Adrenal gland (tissue), 12 donors: ENCODE results near the gene RALGDS. TPM values are rescaled to one million over a fixed set of nuclear protein-coding genes. Genes with fewer than 3 reads are reported as not detected.

Source experiments
- DNase-seq, 7 donors: peaks; one replicate each; pipeline ENCODE4 v3.0.0-alpha.2; 2019 to 2020
- H3K27ac ChIP-seq, 5 donors: fragments of 200-600 bp; sonication (generic) in 4 of 5; 1 replicate in 3 of 5; 2 replicates in 2 of 5; pipeline versions ENCODE4 v1.5.1 to v1.8.0; 2016 to 2020; ENCODE audit warnings: mild to moderate bottlenecking in 1 of 5
- H3K27me3 ChIP-seq: fragments of 200-600 bp; 2 replicates; pipeline ENCODE4 v1.8.0; 2021
- H3K36me3 ChIP-seq, 2 donors: fragments of 200-600 bp; replicated peaks in 1 of 2; 1 replicate in 1 of 2; 2 replicates in 1 of 2; pipeline versions ENCODE4 v1.5.1 to v1.8.0; 2018 to 2022
- H3K4me1 ChIP-seq, 2 donors: fragments of 200-600 bp; replicated peaks in 1 of 2; 1 replicate in 1 of 2; 2 replicates in 1 of 2; pipeline versions ENCODE4 v1.5.1 to v1.8.0; 2018 to 2021
- H3K4me3 ChIP-seq, 4 donors: fragments of 200-600 bp; sonication (generic) in 3 of 4; one replicate each; pipeline ENCODE4 v1.5.1; 2016 to 2018
- H3K9me3 ChIP-seq, 3 donors: fragments of 200-600 bp; sonication (generic) in 1 of 3; replicated peaks in 1 of 3; 1 replicate in 2 of 3; 2 replicates in 1 of 3; pipeline versions ENCODE4 v1.5.1 to v1.8.0; 2016 to 2021
- POLR2A ChIP-seq, 2 donors: fragments of 450-650 bp; IDR thresholded peaks; one replicate each; pipeline ENCODE4 v1.6.1; 2017; ENCODE audit warnings: antibody characterized with exemption in 2 of 2, mild to moderate bottlenecking in 2 of 2, moderate library complexity in 1 of 2
- WGBS, 4 donors: extraction: QIAGEN DNeasy Blood & Tissue Kit in 2 of 4; methylation state at CpG; one replicate each; pipeline versions ENCODE4 v1.1.5 to v1.1.7; 2013 to 2017; 5-methylcytosine and 5-hydroxymethylcytosine counted together
- intact Hi-C, 2 donors: fragments of 100-400 bp; cut with DNase I; formaldehyde crosslinking; loops; one replicate each; pipeline versions ENCODE4 v1.14.1 to v1.15.0; 2022 to 2023
- polyA plus RNA-seq, 3 donors: library from polyadenylated mRNA; stranded (reverse); fragments of 200-250 nt in 2 of 3; fragments of 350-450 nt in 1 of 3; fragmentation: Illumina TruSeq in 1 of 3; extraction: RNeasy Lipid Tissue Mini Kit (QIAGEN cat#74804) in 1 of 3; gene quantifications; one replicate each; pipeline ENCODE4 v1.2.3, GENCODE V29; 2013 to 2014
- total RNA-seq, 9 donors: library from RNA; depleted of rRNA in 4 of 9; stranded (reverse); fragments of >200 nt in 4 of 9; fragments of 120-200 nt in 1 of 9; fragmentation: NEBNext Ultra II Directional in 1 of 9; extraction: Animal tissue kit (Norgen Biotek cat#: 25700) in 1 of 9; gene quantifications; one replicate each; pipeline versions ENCODE4 v1.1.0 to v1.2.4, GENCODE V29; 2013 to 2023
- TF ChIP-seq, protein P1 (sequence below), 6 experiments: fragments of 450-650 bp in 4 of 6; fragments of 200-600 bp in 2 of 6; sonication (generic) in 1 of 6; IDR thresholded peaks; 1 replicate in 5 of 6; 2 replicates in 1 of 6; pipeline versions ENCODE4 v1.5.1 to v1.8.0; 2016 to 2021; ENCODE audit warnings: antibody characterized with exemption in 6 of 6, mild to moderate bottlenecking in 2 of 6, moderate library complexity in 1 of 6
- donor health status: healthy with polysubstance abuse.
- donor health status: Bipolar disorder and iron deficiency.
- donor health status: DM: yes; HTN: yes; CAD: no.
- donor health status: DM: no; HTN: no; CAD: no.
- donor health status: DM: no; HTN: no; CAD: no.
- donor health status: DM: yes; HTN: yes; CAD: no.

Gene RALGDS
- total and polyA plus RNA-seq, 12 donors = 21.3 to 170 (median 67.5) TPM

DNA sequence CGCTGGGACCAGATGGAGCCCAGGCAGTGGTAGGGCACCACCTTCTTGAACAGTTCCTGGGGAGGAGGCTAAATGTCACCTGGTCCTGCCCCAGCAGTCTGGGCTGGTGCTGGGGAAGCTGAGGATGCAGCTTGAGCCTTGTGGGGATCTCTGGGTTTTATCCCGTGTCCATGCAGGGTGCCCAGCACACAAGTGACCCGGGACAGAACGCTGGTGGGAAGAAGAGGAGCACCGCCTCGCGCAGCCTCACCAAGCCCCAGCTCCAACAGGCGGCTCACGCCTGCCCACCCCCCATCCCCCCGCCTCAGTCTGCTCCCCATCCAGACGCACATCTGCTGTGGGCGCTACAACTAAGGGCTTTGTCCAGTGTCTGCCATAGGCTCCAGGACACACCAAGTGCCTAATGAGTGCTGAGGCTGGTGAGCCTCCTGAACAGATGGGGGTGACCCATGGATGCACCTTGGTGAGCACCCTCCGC is 13.8 kb downstream of the RALGDS start:
- Histone ChIP-seq H3K4me1 (peaks cover 0 to 10% of the 10 kb centered on the region in 2 donors), H3K9me3 (no peaks in the 10 kb centered on the region), H3K4me3 (no peak overlapping the region), H3K27ac (no peak overlapping the region), H3K36me3 (peaks cover 0 to 93% of the 10 kb centered on the region in 2 donors), H3K27me3 (no peaks in the 10 kb centered on the region)
- 92 to 95% (median 94%) methylated on average over 6 to 13 of the region's 13 CpGs for WGBS, 4 donors
- intact Hi-C loops = no loop called here
- TF ChIP-seq, protein P1, sequence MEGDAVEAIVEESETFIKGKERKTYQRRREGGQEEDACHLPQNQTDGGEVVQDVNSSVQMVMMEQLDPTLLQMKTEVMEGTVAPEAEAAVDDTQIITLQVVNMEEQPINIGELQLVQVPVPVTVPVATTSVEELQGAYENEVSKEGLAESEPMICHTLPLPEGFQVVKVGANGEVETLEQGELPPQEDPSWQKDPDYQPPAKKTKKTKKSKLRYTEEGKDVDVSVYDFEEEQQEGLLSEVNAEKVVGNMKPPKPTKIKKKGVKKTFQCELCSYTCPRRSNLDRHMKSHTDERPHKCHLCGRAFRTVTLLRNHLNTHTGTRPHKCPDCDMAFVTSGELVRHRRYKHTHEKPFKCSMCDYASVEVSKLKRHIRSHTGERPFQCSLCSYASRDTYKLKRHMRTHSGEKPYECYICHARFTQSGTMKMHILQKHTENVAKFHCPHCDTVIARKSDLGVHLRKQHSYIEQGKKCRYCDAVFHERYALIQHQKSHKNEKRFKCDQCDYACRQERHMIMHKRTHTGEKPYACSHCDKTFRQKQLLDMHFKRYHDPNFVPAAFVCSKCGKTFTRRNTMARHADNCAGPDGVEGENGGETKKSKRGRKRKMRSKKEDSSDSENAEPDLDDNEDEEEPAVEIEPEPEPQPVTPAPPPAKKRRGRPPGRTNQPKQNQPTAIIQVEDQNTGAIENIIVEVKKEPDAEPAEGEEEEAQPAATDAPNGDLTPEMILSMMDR (IDR thresholded peaks at IDR 0.05) = no peak
- TF ChIP-seq POLR2A (IDR thresholded peaks at IDR 0.05) = no peak
- peak in 4 of 7 donors; percentile 6 to 18 (median 11) for DNase-seq

DNA sequence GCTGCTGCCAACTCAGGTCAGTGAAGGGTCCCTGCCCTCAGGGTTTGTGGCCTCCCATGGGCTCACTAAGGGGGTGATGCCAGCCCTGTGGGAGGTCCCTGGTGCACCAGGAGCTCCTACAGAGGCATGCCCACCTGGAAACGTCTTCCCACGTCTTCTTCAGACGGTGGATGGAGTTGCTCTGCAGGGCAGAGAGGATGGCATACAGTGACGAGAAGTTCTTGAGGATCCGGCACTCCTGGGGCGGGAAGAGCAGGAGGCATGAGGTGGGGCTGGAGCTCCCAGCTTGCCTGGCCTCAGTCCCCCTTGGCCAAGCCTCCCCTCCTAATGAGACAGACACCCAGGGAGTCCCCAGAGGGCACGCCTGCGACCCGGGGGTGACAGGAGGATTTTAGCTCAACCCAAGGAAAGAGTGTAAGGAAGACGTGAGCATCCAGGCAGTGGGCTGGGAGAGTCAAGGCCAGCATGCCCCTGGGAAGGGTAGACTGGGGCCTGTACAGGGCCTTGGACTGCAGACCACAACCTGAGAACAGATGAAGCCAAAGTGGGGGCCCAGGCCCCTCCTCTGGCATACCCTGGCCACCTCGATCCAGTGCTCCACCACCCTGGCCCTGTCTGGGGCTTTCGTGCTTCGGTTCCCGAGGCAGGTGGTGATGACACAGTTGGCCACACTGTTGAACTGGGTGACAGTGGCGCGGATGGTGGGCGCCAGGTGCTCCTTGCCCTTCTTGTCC is 14.4 kb downstream of the RALGDS start:
- no peaks in the 10 kb centered on the region for H3K9me3 ChIP-seq
- H3K4me1 ChIP-seq = peaks cover 0 to 5% of the 10 kb centered on the region in 2 donors
- peaks cover 0 to 95% of the 10 kb centered on the region in 2 donors for H3K36me3 ChIP-seq
- H3K27ac ChIP-seq = no peak overlapping the region
- DNase-seq = peak in 5 of 7 donors; percentile 9 to 20 (median 16)
- no peak overlapping the region for H3K4me3 ChIP-seq
- TF ChIP-seq POLR2A (IDR thresholded peaks at IDR 0.05) = no peak
- TF ChIP-seq, protein P1 (IDR thresholded peaks at IDR 0.05) = no peak
- WGBS, 4 donors = 91 to 94% (median 92%) methylated on average over 15 to 17 of the region's 17 CpGs
- intact Hi-C loops = no loop called here
- no peaks in the 10 kb centered on the region for H3K27me3 ChIP-seq

DNA sequence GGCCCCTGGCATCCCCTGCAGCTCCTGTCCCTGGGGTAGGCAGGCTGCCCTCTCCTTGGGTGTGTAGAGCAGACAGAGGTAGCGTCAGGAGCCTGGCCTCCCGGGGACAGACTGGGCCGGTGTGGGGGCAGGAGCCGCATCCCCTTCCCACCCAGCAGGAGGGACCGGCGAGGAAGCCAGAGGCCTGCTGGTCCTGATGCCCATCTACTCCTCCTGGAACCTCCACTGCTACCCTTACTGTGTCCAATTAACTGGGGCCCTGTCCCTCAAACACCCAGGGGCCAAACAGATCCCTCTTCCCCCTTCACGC is 15.6 kb downstream of the RALGDS start:
- H3K9me3 ChIP-seq = no peaks in the 10 kb centered on the region
- H3K4me3 ChIP-seq = no peak overlapping the region
- H3K27me3 ChIP-seq = no peaks in the 10 kb centered on the region
- TF ChIP-seq, protein P1 (IDR thresholded peaks at IDR 0.05) = no peak
- no peak for TF ChIP-seq POLR2A (IDR thresholded peaks at IDR 0.05)
- peaks cover 0 to 96% of the 10 kb centered on the region in 2 donors for H3K36me3 ChIP-seq
- H3K4me1 ChIP-seq = peaks cover 0 to 5% of the 10 kb centered on the region in 2 donors
- intact Hi-C loops = no loop called here
- DNase-seq = peak in 5 of 7 donors; percentile 4 to 18 (median 13)
- WGBS, 4 donors = 89 to 100% (median 93%) methylated on average over 4 to 7 of the region's 7 CpGs; no CpG with 5 or more reads in 1 of the 4 donors
- no peak overlapping the region for H3K27ac ChIP-seq

DNA sequence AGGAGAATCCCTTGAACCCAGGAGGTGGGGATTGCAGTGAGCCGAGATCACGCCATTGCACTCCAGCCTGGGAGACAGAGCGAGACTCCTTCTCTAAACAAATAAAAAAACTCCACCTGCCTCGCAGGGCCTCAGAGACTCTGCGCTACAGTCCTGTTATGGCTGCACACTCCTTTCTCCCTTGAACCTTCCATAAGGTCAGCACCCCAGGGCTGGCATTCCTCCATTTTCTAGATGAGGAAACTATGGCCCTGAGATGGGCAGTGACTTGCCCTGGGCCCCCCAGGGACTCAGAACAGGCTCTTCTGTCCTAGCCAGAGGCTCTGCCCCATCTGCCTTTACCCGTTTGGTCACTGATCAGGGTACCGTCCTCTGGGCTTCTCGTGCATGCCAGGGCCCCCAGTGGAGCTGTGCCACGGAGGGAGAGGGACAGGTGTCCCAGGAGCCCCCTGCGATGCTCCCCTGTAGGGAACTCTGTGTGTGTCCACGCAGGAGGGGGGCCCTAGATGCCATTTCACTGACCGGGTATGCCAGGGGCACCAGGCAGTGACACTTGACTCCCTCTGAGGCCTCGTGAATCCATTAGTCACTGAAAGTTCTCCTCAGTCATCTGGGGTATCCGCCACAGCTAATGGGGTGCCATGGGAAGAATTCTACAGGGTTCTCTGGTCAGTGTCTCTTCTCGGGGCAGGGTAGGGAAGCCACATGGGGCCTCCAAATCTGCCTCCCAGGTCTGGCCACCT is 16.2 kb downstream of the RALGDS start:
- H3K4me1 ChIP-seq = peaks cover 0 to 5% of the 10 kb centered on the region in 2 donors
- H3K4me3 ChIP-seq = no peak overlapping the region
- intact Hi-C loops = loop anchor here in 1 of 2 donors (5.0 kb wide), 1 partner anchor 63 kb away; no protein-coding TSS in a partner anchor
- H3K27me3 ChIP-seq = no peaks in the 10 kb centered on the region
- peak in 4 of 7 donors; percentile 11 to 23 (median 15) for DNase-seq
- H3K9me3 ChIP-seq = no peaks in the 10 kb centered on the region
- WGBS, 4 donors = 85 to 91% (median 86%) methylated on average over 7 to 15 of the region's 15 CpGs
- H3K36me3 ChIP-seq = peaks cover 0 to 96% of the 10 kb centered on the region in 2 donors
- no peak overlapping the region for H3K27ac ChIP-seq
- TF ChIP-seq, protein P1 (IDR thresholded peaks at IDR 0.05) = no peak
- no peak for TF ChIP-seq POLR2A (IDR thresholded peaks at IDR 0.05)
